Omental fat pad (tissue), 4 donors: Measurements from ENCODE around the gene P4HA3. TPM values are rescaled to one million over a fixed set of nuclear protein-coding genes. Genes with fewer than 3 reads are reported as not detected.

Source experiments
- small RNA-seq: library from RNA; depleted of rRNA; stranded (forward); fragments of <200 nt; gene quantifications from one replicate; pipeline ENCODE3, GENCODE V24; 2016
- total RNA-seq, 4 donors: library from RNA; depleted of rRNA; stranded (reverse); fragments of >200 nt; gene quantifications; one replicate each; pipeline ENCODE4 v1.1.0, GENCODE V29; 2016

The P4HA3 gene
- total RNA-seq, 4 donors from 2014 or later, result 0.50 to 4.4 (median 1.6) TPM

Small RNA genes lying within 50 kb of the gene (small RNA-seq; reads per million reads assigned to genes)
- not detected for gene RF00409

Other genes starting within 250 kb of the P4HA3 start
- 10 to 100 TPM; 17.5 to 34.0 (median 19.0) TPM for gene C2CD3, start 140.6 kb downstream of the P4HA3 start, total RNA-seq
- gene PPME1, start 140.4 kb downstream of the P4HA3 start, total RNA-seq, result 10 to 100 TPM; 23.2 to 25.0 (median 23.8) TPM
- gene PGM2L1, start 86.8 kb upstream of the P4HA3 start, total RNA-seq, result 1 to 10 TPM; 2.7 to 4.5 (median 3.1) TPM
- 10 to 100 TPM in 3 of 4 donors, 1 to 10 TPM in 1; 8.9 to 18.1 (median 11.0) TPM for gene KCNE3, start 155.9 kb upstream of the P4HA3 start, total RNA-seq
- gene LIPT2, start 182.1 kb upstream of the P4HA3 start, total RNA-seq, result 1 to 10 TPM; 2.2 to 4.7 (median 3.4) TPM